Neural cell (in vitro differentiated cells): Measurements from ENCODE around the gene STIM1. TPM values are rescaled to one million over a fixed set of nuclear protein-coding genes. Genes with fewer than 3 reads are reported as not detected.

Experiments used
- H2AFZ ChIP-seq: fragments of 200-600, 300-800 bp; sonication (generic), shearing (Covaris generic); 2 replicates; pipeline ENCODE4 v1.6.0; 2014; ENCODE audit warnings: low read depth, mild to moderate bottlenecking, antibody characterized with exemption, low read length, moderate library complexity
- H3F3A ChIP-seq: fragments of 200-600 bp; shearing (Covaris generic); 2 replicates; pipeline ENCODE4 v1.6.1; 2016; ENCODE audit warnings: mild to moderate bottlenecking, moderate library complexity, mixed read lengths, antibody characterized with exemption, low read length; ENCODE audit not compliant: insufficient read depth, poor library complexity, severe bottlenecking
- H3K27ac ChIP-seq: fragments of 200-600, 300-800 bp; sonication (generic), shearing (Covaris generic); 2 replicates; pipeline ENCODE4 v1.5.1; 2014; ENCODE audit warnings: mild to moderate bottlenecking, low read length, moderate library complexity
- H3K27me3 ChIP-seq: fragments of 300-800, 200-600 bp; sonication (generic), shearing (Covaris generic); 2 replicates; pipeline ENCODE4 v1.6.0; 2014; ENCODE audit warnings: mild to moderate bottlenecking, low read depth, low read length, moderate library complexity; ENCODE audit not compliant: insufficient read depth
- H3K36me3 ChIP-seq: fragments of 300-800, 200-600 bp; sonication (generic), shearing (Covaris generic); 2 replicates; pipeline ENCODE4 v1.5.1; 2014; ENCODE audit warnings: mild to moderate bottlenecking, antibody characterized with exemption, low read length, moderate library complexity; ENCODE audit not compliant: insufficient read depth
- H3K4me2 ChIP-seq: fragments of 300-800, 200-600 bp; sonication (generic), shearing (Covaris generic); 2 replicates; pipeline ENCODE4 v1.6.0; 2014; ENCODE audit warnings: mild to moderate bottlenecking, low read length
- H3K4me3 ChIP-seq: fragments of 300-800, 200-600 bp; sonication (generic), shearing (Covaris generic); 2 replicates; pipeline ENCODE4 v1.5.1; 2014; ENCODE audit warnings: mild to moderate bottlenecking, low read length, moderate library complexity
- H3K79me2 ChIP-seq: fragments of 200-600 bp; shearing (Covaris generic); replicated peaks from 2 replicates; pipeline ENCODE4 v1.6.0; 2014; ENCODE audit warnings: mild to moderate bottlenecking, low read length, moderate library complexity; ENCODE audit not compliant: insufficient read depth
- H3K9ac ChIP-seq: fragments of 300-800, 200-600 bp; sonication (generic), shearing (Covaris generic); 2 replicates; pipeline ENCODE4 v1.6.1; 2016; ENCODE audit warnings: mild to moderate bottlenecking, low read length, mixed read lengths
- H3K9me2 ChIP-seq: fragments of 200-600 bp; shearing (Covaris generic); 2 replicates; pipeline ENCODE4 v1.6.1; 2016; ENCODE audit warnings: mild to moderate bottlenecking, low read length, mixed read lengths; ENCODE audit not compliant: insufficient read depth
- H3K9me3 ChIP-seq: fragments of 200-600, 300-800 bp; sonication (generic), shearing (Covaris generic); 2 replicates; pipeline ENCODE4 v1.6.1; 2016; ENCODE audit warnings: mild to moderate bottlenecking, mixed run types, low read length, moderate library complexity, mixed read lengths
- H4K20me1 ChIP-seq: fragments of 200-600 bp; shearing (Covaris generic); 2 replicates; pipeline ENCODE4 v1.6.1; 2016; ENCODE audit warnings: mild to moderate bottlenecking, mixed run types; ENCODE audit not compliant: insufficient read depth
- CTCF ChIP-seq: fragments of 450-650 bp; IDR thresholded peaks from 2 replicates; pipeline ENCODE4 v1.5.1; 2014; ENCODE audit warnings: antibody characterized with exemption, mild to moderate bottlenecking, moderate library complexity; ENCODE audit not compliant: poor library complexity, severe bottlenecking
- EP300 ChIP-seq: fragments of 450-650 bp; conservative IDR thresholded peaks from 2 replicates; pipeline ENCODE4 v1.6.1; 2014; ENCODE audit warnings: antibody characterized with exemption, mild to moderate bottlenecking, moderate library complexity; ENCODE audit not compliant: poor library complexity, severe bottlenecking
- EZH2 ChIP-seq: fragments of 200-600, 300-800 bp; shearing (Covaris generic), sonication (generic); IDR thresholded peaks from 2 replicates; pipeline ENCODE4 v1.6.1; 2014; ENCODE audit warnings: antibody characterized with exemption, low read length, borderline replicate concordance, mild to moderate bottlenecking; ENCODE audit not compliant: insufficient read depth, poor library complexity, severe bottlenecking
- MXI1 ChIP-seq: fragments of 450-650 bp; conservative IDR thresholded peaks from 2 replicates; pipeline ENCODE4 v1.6.1; 2014; ENCODE audit warnings: antibody characterized with exemption, mild to moderate bottlenecking; ENCODE audit not compliant: poor library complexity, severe bottlenecking
- POLR2AphosphoS5 ChIP-seq: IDR thresholded peaks from 2 replicates; pipeline ENCODE4 v1.6.1; 2012
- RAD21 ChIP-seq: fragments of 450-650 bp; conservative IDR thresholded peaks from 2 replicates; pipeline ENCODE4 v1.6.1; 2014; ENCODE audit warnings: antibody characterized with exemption, mild to moderate bottlenecking, moderate library complexity
- REST ChIP-seq: IDR thresholded peaks from 2 replicates; pipeline ENCODE4 v1.6.1; 2012; ENCODE audit warnings: borderline replicate concordance
- SMC3 ChIP-seq: fragments of 450-650 bp; conservative IDR thresholded peaks from 2 replicates; pipeline ENCODE4 v1.6.1; 2014; ENCODE audit warnings: antibody characterized with exemption, mild to moderate bottlenecking, moderate library complexity; ENCODE audit not compliant: poor library complexity
- TAF1 ChIP-seq: IDR thresholded peaks from 2 replicates; pipeline ENCODE4 v1.6.1; 2012; ENCODE audit warnings: low read depth
- polyA minus RNA-seq: library from RNA; depleted of rRNA, polyadenylated mRNA; stranded (reverse); fragments of >200 nt; gene quantifications from 2 replicates; pipeline ENCODE4 v1.2.3, GENCODE V29; 2014
- polyA plus RNA-seq: library from polyadenylated mRNA; depleted of rRNA; stranded (reverse); fragments of >200 nt; gene quantifications from 2 replicates; pipeline ENCODE4 v1.2.3, GENCODE V29; 2014

The STIM1 gene
- 14.5 and 16.4 TPM in 2 replicates for polyA plus RNA-seq
- polyA minus RNA-seq = 21.2 and 22.3 TPM in 2 replicates

GRCh38 chr11:3854977-3855807 is at the start of gene STIM1:
Gene STIM1, plus strand, starts transcription at chr11:3855664. Its CDS starts 607 bp downstream, at chr11:3856271.
- Histone ChIP-seq H3K27ac (peak within 1 kb of the TSS; percentile 62), H3K4me3 (peak within 1 kb of the TSS; percentile 91), H3K36me3 (no peaks in the 10 kb centered on the region), H3K9ac (peak within 1 kb of the TSS; percentile 80), H3F3A (no peaks in the 10 kb centered on the region), H3K9me2 (no peaks in the 10 kb centered on the region), H3K79me2 (peaks cover 4% of the 10 kb centered on the region), H2AFZ (peak within 1 kb of the TSS; percentile 80), H3K4me2 (peak within 1 kb of the TSS; percentile 59), H3K27me3 (no peaks in the 10 kb centered on the region), H3K9me3 (no peaks in the 10 kb centered on the region), H4K20me1 (no peaks in the 10 kb centered on the region)
- TF ChIP-seq EP300 (no peak), RAD21 (peak; percentile 82), CTCF (peak; percentile 99), TAF1 (peak; percentile 30), EZH2 (no peak), REST (peak; percentile 32), SMC3 (peak; percentile 92), POLR2AphosphoS5 (peak; percentile 88), MXI1 (peak; percentile 59)

GRCh38 chr11:3807909-3808860 is 47.3 kb upstream of the STIM1 start, which contains the start of gene PGAP2:
Gene PGAP2, plus strand, starts transcription at chr11:3808560. Its CDS starts 2,700 bp downstream, at chr11:3811260.
- Histone ChIP-seq H3K4me3 (peak within 1 kb of the TSS; percentile 73), H3K9me3 (no peaks in the 10 kb centered on the region), H3K27me3 (no peaks in the 10 kb centered on the region), H3F3A (no peaks in the 10 kb centered on the region), H2AFZ (peak within 1 kb of the TSS; percentile 21), H3K79me2 (no peaks in the 10 kb centered on the region), H3K36me3 (no peaks in the 10 kb centered on the region), H4K20me1 (no peaks in the 10 kb centered on the region), H3K27ac (no peak within 1 kb of the TSS), H3K4me2 (peak within 1 kb of the TSS; percentile 59), H3K9ac (peak within 1 kb of the TSS; percentile 48), H3K9me2 (no peaks in the 10 kb centered on the region)
- TF ChIP-seq POLR2AphosphoS5 = no peak
- no peak for TF ChIP-seq EZH2
- peak; percentile 25 for TF ChIP-seq MXI1
- TF ChIP-seq EP300 = no peak
- no peak for TF ChIP-seq REST
- TF ChIP-seq RAD21 = no peak
- TF ChIP-seq SMC3 = peak; percentile 12
- TF ChIP-seq CTCF = peak; percentile 58
- TF ChIP-seq TAF1 = no peak
